ENCODE data around the gene ZDHHC1.

DNA sequence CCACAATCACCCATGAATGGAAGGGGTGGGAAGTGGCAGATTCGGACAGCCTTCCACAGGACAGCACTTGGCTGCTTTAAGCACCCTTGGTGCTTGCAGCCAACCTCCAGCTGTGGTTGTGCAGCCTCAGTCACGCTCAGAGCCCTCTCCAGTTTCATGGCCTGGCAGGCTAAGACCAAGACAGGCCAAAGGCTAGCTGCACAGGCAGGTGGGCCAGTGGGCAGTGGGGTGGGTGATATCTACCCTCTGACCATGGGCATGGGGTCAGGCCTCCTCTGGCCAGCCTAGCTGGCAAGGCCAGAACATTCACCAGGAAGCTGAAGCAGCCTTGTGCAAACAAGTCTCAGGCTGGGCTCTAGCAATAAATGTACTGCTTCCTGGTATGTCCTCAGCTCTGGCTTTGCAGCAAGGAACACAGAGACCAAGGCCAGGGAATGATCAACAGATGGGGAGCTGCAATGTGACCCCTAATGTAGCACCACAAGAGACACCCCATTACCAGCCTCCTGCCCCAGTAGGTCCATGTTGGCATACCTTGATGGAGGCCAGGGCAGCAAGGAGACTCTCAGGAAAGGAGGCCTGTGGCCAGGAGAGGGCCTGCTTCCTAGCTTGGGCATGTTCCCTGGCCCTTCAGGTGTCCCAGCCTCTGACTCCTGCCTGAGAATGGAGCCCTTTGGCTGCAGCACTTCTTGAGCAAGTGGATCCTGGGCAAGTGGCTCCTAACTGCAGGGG lies 35.6 kb upstream of the ZDHHC1 start:
- TF ChIP-seq EZH2phosphoT487 (IDR thresholded peaks at IDR 0.05; ENCODE audit: borderline replicate concordance, low read depth), result no peak
- TF ChIP-seq POLR2AphosphoS5 (IDR thresholded peaks at IDR 0.05; ENCODE audit: low read depth, low read length), result no peak
- TF ChIP-seq, protein P1, sequence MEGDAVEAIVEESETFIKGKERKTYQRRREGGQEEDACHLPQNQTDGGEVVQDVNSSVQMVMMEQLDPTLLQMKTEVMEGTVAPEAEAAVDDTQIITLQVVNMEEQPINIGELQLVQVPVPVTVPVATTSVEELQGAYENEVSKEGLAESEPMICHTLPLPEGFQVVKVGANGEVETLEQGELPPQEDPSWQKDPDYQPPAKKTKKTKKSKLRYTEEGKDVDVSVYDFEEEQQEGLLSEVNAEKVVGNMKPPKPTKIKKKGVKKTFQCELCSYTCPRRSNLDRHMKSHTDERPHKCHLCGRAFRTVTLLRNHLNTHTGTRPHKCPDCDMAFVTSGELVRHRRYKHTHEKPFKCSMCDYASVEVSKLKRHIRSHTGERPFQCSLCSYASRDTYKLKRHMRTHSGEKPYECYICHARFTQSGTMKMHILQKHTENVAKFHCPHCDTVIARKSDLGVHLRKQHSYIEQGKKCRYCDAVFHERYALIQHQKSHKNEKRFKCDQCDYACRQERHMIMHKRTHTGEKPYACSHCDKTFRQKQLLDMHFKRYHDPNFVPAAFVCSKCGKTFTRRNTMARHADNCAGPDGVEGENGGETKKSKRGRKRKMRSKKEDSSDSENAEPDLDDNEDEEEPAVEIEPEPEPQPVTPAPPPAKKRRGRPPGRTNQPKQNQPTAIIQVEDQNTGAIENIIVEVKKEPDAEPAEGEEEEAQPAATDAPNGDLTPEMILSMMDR (IDR thresholded peaks at IDR 0.05), result no peak
- TF ChIP-seq, protein P2, sequence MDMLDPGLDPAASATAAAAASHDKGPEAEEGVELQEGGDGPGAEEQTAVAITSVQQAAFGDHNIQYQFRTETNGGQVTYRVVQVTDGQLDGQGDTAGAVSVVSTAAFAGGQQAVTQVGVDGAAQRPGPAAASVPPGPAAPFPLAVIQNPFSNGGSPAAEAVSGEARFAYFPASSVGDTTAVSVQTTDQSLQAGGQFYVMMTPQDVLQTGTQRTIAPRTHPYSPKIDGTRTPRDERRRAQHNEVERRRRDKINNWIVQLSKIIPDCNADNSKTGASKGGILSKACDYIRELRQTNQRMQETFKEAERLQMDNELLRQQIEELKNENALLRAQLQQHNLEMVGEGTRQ (IDR thresholded peaks at IDR 0.05; ENCODE audit: borderline replicate concordance, low read depth, low read length), result no peak
- no peak for TF ChIP-seq SMC3 (IDR thresholded peaks at IDR 0.05; ENCODE audit: low read depth, low read length)
- TF ChIP-seq, protein P3, sequence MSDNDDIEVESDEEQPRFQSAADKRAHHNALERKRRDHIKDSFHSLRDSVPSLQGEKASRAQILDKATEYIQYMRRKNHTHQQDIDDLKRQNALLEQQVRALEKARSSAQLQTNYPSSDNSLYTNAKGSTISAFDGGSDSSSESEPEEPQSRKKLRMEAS (IDR thresholded peaks at IDR 0.05; ENCODE audit: low read depth), result no peak
- no peak for TF ChIP-seq RCOR1 (IDR thresholded peaks at IDR 0.05; ENCODE audit: low read length)
- TF ChIP-seq, protein P4, sequence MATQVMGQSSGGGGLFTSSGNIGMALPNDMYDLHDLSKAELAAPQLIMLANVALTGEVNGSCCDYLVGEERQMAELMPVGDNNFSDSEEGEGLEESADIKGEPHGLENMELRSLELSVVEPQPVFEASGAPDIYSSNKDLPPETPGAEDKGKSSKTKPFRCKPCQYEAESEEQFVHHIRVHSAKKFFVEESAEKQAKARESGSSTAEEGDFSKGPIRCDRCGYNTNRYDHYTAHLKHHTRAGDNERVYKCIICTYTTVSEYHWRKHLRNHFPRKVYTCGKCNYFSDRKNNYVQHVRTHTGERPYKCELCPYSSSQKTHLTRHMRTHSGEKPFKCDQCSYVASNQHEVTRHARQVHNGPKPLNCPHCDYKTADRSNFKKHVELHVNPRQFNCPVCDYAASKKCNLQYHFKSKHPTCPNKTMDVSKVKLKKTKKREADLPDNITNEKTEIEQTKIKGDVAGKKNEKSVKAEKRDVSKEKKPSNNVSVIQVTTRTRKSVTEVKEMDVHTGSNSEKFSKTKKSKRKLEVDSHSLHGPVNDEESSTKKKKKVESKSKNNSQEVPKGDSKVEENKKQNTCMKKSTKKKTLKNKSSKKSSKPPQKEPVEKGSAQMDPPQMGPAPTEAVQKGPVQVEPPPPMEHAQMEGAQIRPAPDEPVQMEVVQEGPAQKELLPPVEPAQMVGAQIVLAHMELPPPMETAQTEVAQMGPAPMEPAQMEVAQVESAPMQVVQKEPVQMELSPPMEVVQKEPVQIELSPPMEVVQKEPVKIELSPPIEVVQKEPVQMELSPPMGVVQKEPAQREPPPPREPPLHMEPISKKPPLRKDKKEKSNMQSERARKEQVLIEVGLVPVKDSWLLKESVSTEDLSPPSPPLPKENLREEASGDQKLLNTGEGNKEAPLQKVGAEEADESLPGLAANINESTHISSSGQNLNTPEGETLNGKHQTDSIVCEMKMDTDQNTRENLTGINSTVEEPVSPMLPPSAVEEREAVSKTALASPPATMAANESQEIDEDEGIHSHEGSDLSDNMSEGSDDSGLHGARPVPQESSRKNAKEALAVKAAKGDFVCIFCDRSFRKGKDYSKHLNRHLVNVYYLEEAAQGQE (IDR thresholded peaks at IDR 0.05; ENCODE audit: low read depth, low read length), result no peak
- TF ChIP-seq TCF12 (IDR thresholded peaks at IDR 0.05), result no peak
- TF ChIP-seq, protein P5, sequence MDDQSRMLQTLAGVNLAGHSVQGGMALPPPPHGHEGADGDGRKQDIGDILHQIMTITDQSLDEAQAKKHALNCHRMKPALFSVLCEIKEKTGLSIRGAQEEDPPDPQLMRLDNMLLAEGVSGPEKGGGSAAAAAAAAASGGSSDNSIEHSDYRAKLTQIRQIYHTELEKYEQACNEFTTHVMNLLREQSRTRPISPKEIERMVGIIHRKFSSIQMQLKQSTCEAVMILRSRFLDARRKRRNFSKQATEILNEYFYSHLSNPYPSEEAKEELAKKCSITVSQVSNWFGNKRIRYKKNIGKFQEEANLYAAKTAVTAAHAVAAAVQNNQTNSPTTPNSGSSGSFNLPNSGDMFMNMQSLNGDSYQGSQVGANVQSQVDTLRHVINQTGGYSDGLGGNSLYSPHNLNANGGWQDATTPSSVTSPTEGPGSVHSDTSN (IDR thresholded peaks at IDR 0.05), result no peak
- no peak for TF ChIP-seq TAF1 (IDR thresholded peaks at IDR 0.05; ENCODE audit: borderline replicate concordance, low read depth, low read length)
- TF ChIP-seq EP300 (IDR thresholded peaks at IDR 0.05; ENCODE audit: borderline replicate concordance in 1 of 2, low read depth in 1 of 2, low read length in 1 of 2), result no peak
